ENCODE measurements around the gene MID1. TPM values are rescaled to one million over a fixed set of nuclear protein-coding genes. Genes with fewer than 3 reads are reported as not detected.

The MID1 gene
- total RNA-seq, 2 experiments from 2014 or later, result 0.11 to 0.22 TPM

- no peak for DNase-seq
- Mint-ChIP-seq H3K36me3 (no peaks in the 10 kb centered on the region), H3K9me3 (no peaks in the 10 kb centered on the region), H3K4me3 (no peak overlapping the region), H3K27me3 (no peaks in the 10 kb centered on the region), H3K4me1 (no peaks in the 10 kb centered on the region), H3K27ac (no peak overlapping the region)
- POLR2A ChIA-PET, result no interaction called here
- no peak for ATAC-seq (ENCODE audit: low read depth)
Measured at GRCh38 chrX:10579112-10580011, 41.0 kb downstream of the MID1 start.

GRCh38 chrX:10578527-10578926, 41.9 kb downstream of the MID1 start:
- ATAC-seq (ENCODE audit: low read depth) (no peak), DNase-seq (no peak)
- no peaks in the 10 kb centered on the region for H3K4me1 Mint-ChIP-seq

GRCh38 chrX:10577853-10578252, 42.5 kb downstream of the MID1 start:
- Mint-ChIP-seq H3K27ac (no peak overlapping the region), H3K4me3 (no peak overlapping the region), H3K27me3 (no peaks in the 10 kb centered on the region), H3K4me1 (no peaks in the 10 kb centered on the region), H3K9me3 (no peaks in the 10 kb centered on the region), H3K36me3 (no peaks in the 10 kb centered on the region)
- DNase-seq (no peak), ATAC-seq (ENCODE audit: low read depth) (no peak)
- POLR2A ChIA-PET, result no interaction called here

More at GRCh38 chrX:10578527-10578926, 41.9 kb downstream of the MID1 start:
- POLR2A ChIA-PET, result no interaction called here
- H3K36me3 Mint-ChIP-seq, result no peaks in the 10 kb centered on the region
- H3K27ac Mint-ChIP-seq, result no peak overlapping the region
- H3K4me3 Mint-ChIP-seq, result no peak overlapping the region
- no peaks in the 10 kb centered on the region for H3K9me3 Mint-ChIP-seq
- no peaks in the 10 kb centered on the region for H3K27me3 Mint-ChIP-seq

- no peaks in the 10 kb centered on the region for H3K36me3 Mint-ChIP-seq
- ATAC-seq (ENCODE audit: low read depth) (no peak), DNase-seq (no peak)
- H3K9me3 Mint-ChIP-seq, result no peaks in the 10 kb centered on the region
- no peak overlapping the region for H3K4me3 Mint-ChIP-seq
- no peaks in the 10 kb centered on the region for H3K4me1 Mint-ChIP-seq
- no peaks in the 10 kb centered on the region for H3K27me3 Mint-ChIP-seq
- POLR2A ChIA-PET, result no interaction called here
- H3K27ac Mint-ChIP-seq, result no peak overlapping the region
Measured at GRCh38 chrX:10576777-10577447, 43.5 kb downstream of the MID1 start.

GRCh38 chrX:10576186-10576585, 44.2 kb downstream of the MID1 start:
- no peaks in the 10 kb centered on the region for H3K9me3 Mint-ChIP-seq
- H3K4me1 Mint-ChIP-seq, result no peaks in the 10 kb centered on the region
- H3K27me3 Mint-ChIP-seq, result no peaks in the 10 kb centered on the region
- DNase-seq (no peak), ATAC-seq (ENCODE audit: low read depth) (no peak)
- no peaks in the 10 kb centered on the region for H3K36me3 Mint-ChIP-seq
- no peak overlapping the region for H3K4me3 Mint-ChIP-seq
- H3K27ac Mint-ChIP-seq, result no peak overlapping the region
- POLR2A ChIA-PET, result no interaction called here

GRCh38 chrX:10574663-10575062, 45.7 kb downstream of the MID1 start:
- DNase-seq (no peak), ATAC-seq (ENCODE audit: low read depth) (no peak)
- Mint-ChIP-seq H3K36me3 (no peaks in the 10 kb centered on the region), H3K4me1 (no peaks in the 10 kb centered on the region), H3K4me3 (no peak overlapping the region), H3K9me3 (no peaks in the 10 kb centered on the region), H3K27ac (no peak overlapping the region), H3K27me3 (no peaks in the 10 kb centered on the region)
- POLR2A ChIA-PET, result no interaction called here

- Mint-ChIP-seq H3K9me3 (no peaks in the 10 kb centered on the region), H3K36me3 (no peaks in the 10 kb centered on the region), H3K27ac (no peak overlapping the region), H3K27me3 (no peaks in the 10 kb centered on the region), H3K4me1 (no peaks in the 10 kb centered on the region), H3K4me3 (no peak overlapping the region)
- no peak for ATAC-seq (ENCODE audit: low read depth)
- POLR2A ChIA-PET, result no interaction called here
- no peak for DNase-seq
Measured at GRCh38 chrX:10571260-10571659, 49.1 kb downstream of the MID1 start.

- no peak for DNase-seq
- Mint-ChIP-seq H3K4me1 (no peaks in the 10 kb centered on the region), H3K9me3 (no peaks in the 10 kb centered on the region), H3K27ac (no peak overlapping the region), H3K27me3 (no peaks in the 10 kb centered on the region), H3K36me3 (no peaks in the 10 kb centered on the region), H3K4me3 (no peak overlapping the region)
- ATAC-seq (ENCODE audit: low read depth), result no peak
- POLR2A ChIA-PET, result no interaction called here
Measured at GRCh38 chrX:10570601-10571000, 49.8 kb downstream of the MID1 start.

- DNase-seq (no peak), ATAC-seq (ENCODE audit: low read depth) (no peak)
- H3K4me3 Mint-ChIP-seq, result no peak overlapping the region
- no peaks in the 10 kb centered on the region for H3K9me3 Mint-ChIP-seq
- POLR2A ChIA-PET, result no interaction called here
- H3K4me1 Mint-ChIP-seq, result no peaks in the 10 kb centered on the region
- H3K36me3 Mint-ChIP-seq, result no peaks in the 10 kb centered on the region
- no peaks in the 10 kb centered on the region for H3K27me3 Mint-ChIP-seq
- no peak overlapping the region for H3K27ac Mint-ChIP-seq
Measured at GRCh38 chrX:10569946-10570345, 50.4 kb downstream of the MID1 start.

- no peaks in the 10 kb centered on the region for H3K9me3 Mint-ChIP-seq
Measured at GRCh38 chrX:10568428-10568827, 52.0 kb downstream of the MID1 start.

GRCh38 chrX:10567136-10567535, 53.2 kb downstream of the MID1 start:
- H3K4me1 Mint-ChIP-seq, result no peaks in the 10 kb centered on the region
- ATAC-seq (ENCODE audit: low read depth) (no peak), DNase-seq (no peak)
- H3K9me3 Mint-ChIP-seq, result no peaks in the 10 kb centered on the region
- no peaks in the 10 kb centered on the region for H3K27me3 Mint-ChIP-seq
- H3K36me3 Mint-ChIP-seq, result no peaks in the 10 kb centered on the region
- POLR2A ChIA-PET, result no interaction called here
- H3K4me3 Mint-ChIP-seq, result no peak overlapping the region
- no peak overlapping the region for H3K27ac Mint-ChIP-seq

More at GRCh38 chrX:10568428-10568827, 52.0 kb downstream of the MID1 start:
- Mint-ChIP-seq H3K4me3 (no peak overlapping the region), H3K36me3 (no peaks in the 10 kb centered on the region), H3K4me1 (no peaks in the 10 kb centered on the region), H3K27me3 (no peaks in the 10 kb centered on the region), H3K27ac (no peak overlapping the region)
- DNase-seq (no peak), ATAC-seq (ENCODE audit: low read depth) (no peak)
- POLR2A ChIA-PET, result no interaction called here

- Mint-ChIP-seq H3K36me3 (no peaks in the 10 kb centered on the region), H3K9me3 (no peaks in the 10 kb centered on the region), H3K27me3 (no peaks in the 10 kb centered on the region), H3K27ac (no peak overlapping the region), H3K4me1 (no peaks in the 10 kb centered on the region), H3K4me3 (no peak overlapping the region)
- POLR2A ChIA-PET, result no interaction called here
- DNase-seq (no peak), ATAC-seq (ENCODE audit: low read depth) (no peak)
Measured at GRCh38 chrX:10566716-10567097, 53.7 kb downstream of the MID1 start.

- DNase-seq (no peak), ATAC-seq (ENCODE audit: low read depth) (no peak)
- H3K27ac Mint-ChIP-seq, result no peak overlapping the region
- H3K9me3 Mint-ChIP-seq, result no peaks in the 10 kb centered on the region
- H3K27me3 Mint-ChIP-seq, result no peaks in the 10 kb centered on the region
- H3K36me3 Mint-ChIP-seq, result no peaks in the 10 kb centered on the region
- H3K4me1 Mint-ChIP-seq, result no peaks in the 10 kb centered on the region
- no peak overlapping the region for H3K4me3 Mint-ChIP-seq
- POLR2A ChIA-PET, result no interaction called here
Measured at GRCh38 chrX:10564484-10564883, 55.9 kb downstream of the MID1 start.

GRCh38 chrX:10557166-10557565, 63.2 kb downstream of the MID1 start:
- ATAC-seq (ENCODE audit: low read depth) (no peak), DNase-seq (no peak)
- H3K27me3 Mint-ChIP-seq, result no peaks in the 10 kb centered on the region
- H3K4me3 Mint-ChIP-seq, result no peak overlapping the region
- no peaks in the 10 kb centered on the region for H3K36me3 Mint-ChIP-seq
- peaks cover 2% of the 10 kb centered on the region for H3K9me3 Mint-ChIP-seq
- no peak overlapping the region for H3K27ac Mint-ChIP-seq
- POLR2A ChIA-PET, result no interaction called here
- no peaks in the 10 kb centered on the region for H3K4me1 Mint-ChIP-seq
